DND-41 (cell line): Measurements from ENCODE around the gene CPEB4.

Source experiments
- ATAC-seq: fragments of 200-7000 bp; cut with Tn5 transposase; 3 replicates; pipeline ENCODE4 v1.9.1; 2021; ENCODE audit warnings: low read depth; ENCODE audit not compliant: insufficient read depth
- DNase-seq: peaks from one replicate; pipeline ENCODE4 v3.0.0-alpha.2; 2020
- H2AFZ ChIP-seq: 2 replicates; pipeline ENCODE4 v1.6.0; 2012; ENCODE audit warnings: low read depth, low read length
- H3K27ac ChIP-seq: 2 replicates; pipeline ENCODE4 v1.5.1; 2012; ENCODE audit warnings: low read length, inconsistent platforms
- H3K27me3 ChIP-seq: fragments of 200-600 bp; sonication (generic); 2 replicates; pipeline ENCODE4 v1.6.0; 2012; ENCODE audit warnings: low read length, mild to moderate bottlenecking, inconsistent platforms; ENCODE audit not compliant: insufficient read depth, poor library complexity
- H3K36me3 ChIP-seq: 2 replicates; pipeline ENCODE4 v1.5.1; 2012; ENCODE audit warnings: low read length, inconsistent platforms; ENCODE audit not compliant: insufficient read depth
- H3K4me1 ChIP-seq: 2 replicates; pipeline ENCODE4 v1.5.1; 2012; ENCODE audit warnings: mild to moderate bottlenecking, low read length; ENCODE audit not compliant: insufficient read depth
- H3K4me2 ChIP-seq: 2 replicates; pipeline ENCODE4 v1.6.0; 2012; ENCODE audit warnings: mild to moderate bottlenecking, moderate library complexity, low read length, inconsistent platforms; ENCODE audit not compliant: insufficient read depth
- H3K4me3 ChIP-seq, 2 experiments: fragments of 200-600 bp in 1 of 2; shearing (Covaris generic) in 1 of 2; 2 replicates each; pipeline ENCODE4 v1.5.1; 2012 to 2016; ENCODE audit warnings: inconsistent platforms in 2 of 2, low read length in 2 of 2, mild to moderate bottlenecking in 2 of 2, low read depth in 1 of 2, moderate library complexity in 1 of 2
- H3K79me2 ChIP-seq: 2 replicates; pipeline ENCODE4 v1.6.0; 2012; ENCODE audit warnings: low read length, inconsistent platforms; ENCODE audit not compliant: insufficient read depth
- H3K9ac ChIP-seq: 2 replicates; pipeline ENCODE4 v1.6.0; 2012; ENCODE audit warnings: low read depth, mild to moderate bottlenecking, inconsistent platforms, low read length, moderate library complexity
- H3K9me3 ChIP-seq: 2 replicates; pipeline ENCODE4 v1.5.1; 2012; ENCODE audit warnings: low read length, moderate library complexity, mild to moderate bottlenecking, inconsistent platforms; ENCODE audit not compliant: insufficient read depth, severe bottlenecking
- H4K20me1 ChIP-seq: 2 replicates; pipeline ENCODE4 v1.6.0; 2012; ENCODE audit warnings: low read length; ENCODE audit not compliant: insufficient read depth
- CTCF ChIP-seq: IDR thresholded peaks from 2 replicates; pipeline ENCODE4 v1.5.1; 2012; ENCODE audit warnings: borderline replicate concordance, low read length, moderate library complexity, mild to moderate bottlenecking; ENCODE audit not compliant: poor library complexity, severe bottlenecking; ENCODE audit errors: extremely low read depth
- EZH2 ChIP-seq: IDR thresholded peaks from 3 replicates; pipeline ENCODE4 v1.6.1; 2012; ENCODE audit warnings: borderline replicate concordance, low read depth, mild to moderate bottlenecking, moderate library complexity, low read length, inconsistent platforms; ENCODE audit not compliant: severe bottlenecking

The CPEB4 gene

GRCh38 chr5:173853370-173854131 lies 34.6 kb upstream of the CPEB4 start:
- H3K4me2 ChIP-seq: no peak overlapping the region
- H3K9ac ChIP-seq: no peak overlapping the region
- TF ChIP-seq EZH2 (no peak), CTCF (no peak)
- H3K27me3 ChIP-seq: peaks cover 1% of the 10 kb centered on the region
- H3K4me1 ChIP-seq: no peaks in the 10 kb centered on the region
- H3K79me2 ChIP-seq: no peaks in the 10 kb centered on the region
- DNase-seq (no peak), ATAC-seq (no peak)
- no peak overlapping the region for H2AFZ ChIP-seq
- H3K27ac ChIP-seq: no peak overlapping the region
- H4K20me1 ChIP-seq: no peaks in the 10 kb centered on the region
- H3K36me3 ChIP-seq: no peaks in the 10 kb centered on the region
- H3K4me3 ChIP-seq: no peak overlapping the region
- H3K9me3 ChIP-seq: no peaks in the 10 kb centered on the region

DNA sequence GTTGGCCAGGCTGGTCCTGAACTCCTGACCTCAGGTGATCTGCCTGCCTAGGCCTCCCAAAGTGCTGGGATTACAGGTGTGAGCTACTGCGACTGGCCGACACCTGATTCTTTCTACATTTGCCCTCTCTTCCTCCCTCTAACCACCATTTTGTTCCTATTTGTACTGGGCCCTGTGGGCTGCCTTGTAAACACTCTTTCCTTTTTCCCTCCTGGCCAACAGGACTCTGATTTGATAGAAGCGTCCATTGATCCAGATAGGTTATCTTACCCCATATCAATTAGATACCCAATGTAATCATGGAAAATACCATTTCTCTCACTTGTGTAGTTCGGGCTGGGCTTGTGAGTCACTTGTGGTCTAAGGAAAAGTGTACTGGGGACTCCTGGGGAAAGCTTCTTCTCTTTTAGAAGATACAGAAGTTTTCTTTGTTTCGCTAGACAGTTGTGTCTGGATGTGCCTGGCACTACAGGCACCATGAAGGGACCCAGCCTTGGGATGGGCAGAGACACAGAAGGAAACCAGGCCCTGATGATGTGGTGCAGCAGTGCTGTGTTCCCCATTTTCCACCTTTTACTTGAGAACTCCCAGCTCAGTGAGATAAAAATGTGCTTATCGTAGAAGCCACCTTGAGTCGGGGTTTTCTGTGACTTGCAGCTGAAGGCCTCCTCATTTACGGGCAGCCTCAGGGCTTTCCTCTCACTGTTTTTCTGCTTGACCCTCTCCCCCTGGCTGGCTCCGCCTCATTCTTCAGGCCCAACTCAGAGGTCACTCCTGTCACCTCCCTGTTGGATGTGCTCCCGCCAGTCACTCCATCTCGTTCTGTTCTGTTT lies 32.8 kb upstream of the CPEB4 start:
- H4K20me1 ChIP-seq: no peaks in the 10 kb centered on the region
- no peak overlapping the region for H2AFZ ChIP-seq
- H3K9me3 ChIP-seq: no peaks in the 10 kb centered on the region
- no peaks in the 10 kb centered on the region for H3K4me1 ChIP-seq
- DNase-seq: no peak
- TF ChIP-seq CTCF (no peak), EZH2 (no peak)
- peaks cover 4% of the 10 kb centered on the region for H3K27me3 ChIP-seq
- H3K36me3 ChIP-seq: no peaks in the 10 kb centered on the region
- H3K4me2 ChIP-seq: no peak overlapping the region
- no peak for ATAC-seq
- H3K79me2 ChIP-seq: no peaks in the 10 kb centered on the region
- H3K4me3 ChIP-seq: no peak overlapping the region
- no peak overlapping the region for H3K9ac ChIP-seq
- no peak overlapping the region for H3K27ac ChIP-seq

GRCh38 chr5:173855995-173856656 lies 32.0 kb upstream of the CPEB4 start:
- Histone ChIP-seq H3K36me3 (no peaks in the 10 kb centered on the region), H3K4me3 (no peak overlapping the region), H4K20me1 (no peaks in the 10 kb centered on the region), H3K4me2 (no peak overlapping the region), H3K4me1 (no peaks in the 10 kb centered on the region), H3K9me3 (no peaks in the 10 kb centered on the region), H2AFZ (no peak overlapping the region), H3K27ac (no peak overlapping the region), H3K27me3 (peaks cover 4% of the 10 kb centered on the region), H3K9ac (no peak overlapping the region), H3K79me2 (no peaks in the 10 kb centered on the region)
- DNase-seq: no peak
- no peak for TF ChIP-seq EZH2
- TF ChIP-seq CTCF: no peak
- ATAC-seq: no peak
